ENCODE data around the gene GNB4. TPM values are rescaled to one million over a fixed set of nuclear protein-coding genes. Genes with fewer than 3 reads are reported as not detected.

GNB4 gene
- total RNA-seq, 1 experiment from 2014 or later, result 83.3 TPM

DNA sequence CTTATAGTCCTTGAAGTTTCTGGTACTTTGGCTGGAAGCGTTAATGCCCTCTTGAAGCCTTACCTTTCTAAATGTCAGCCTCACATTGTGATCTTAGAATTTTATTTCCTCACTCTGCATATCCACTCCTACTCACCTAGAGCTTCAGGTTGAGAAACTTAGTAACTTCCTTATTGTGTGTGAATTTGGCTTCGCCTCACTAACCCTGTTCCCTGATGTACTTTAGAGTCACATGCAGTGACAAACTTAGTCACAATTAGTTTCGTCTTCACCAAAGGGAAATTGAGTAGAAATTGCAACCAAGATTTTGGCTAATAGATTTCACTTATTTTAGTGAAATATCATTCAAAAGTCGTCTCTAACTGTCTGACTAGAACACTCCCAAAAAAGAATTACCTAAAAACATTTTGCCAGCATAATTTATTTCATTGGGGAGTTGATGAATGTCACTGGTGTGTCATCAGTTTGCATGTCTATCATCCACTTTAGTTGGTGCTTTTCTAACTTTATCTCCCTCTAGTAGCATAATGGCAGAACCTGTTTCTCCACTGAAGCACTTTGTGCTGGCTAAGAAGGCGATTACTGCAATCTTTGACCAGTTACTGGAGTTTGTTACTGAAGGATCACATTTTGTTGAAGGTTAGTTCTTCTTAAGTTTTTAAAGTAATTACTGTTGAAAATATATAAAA is 102.8 kb downstream of the GNB4 start:
- H3K36me3 ChIP-seq (ENCODE audit: insufficient read depth, low read length, poor library complexity, severe bottlenecking), result peaks cover 29% of the 10 kb centered on the region
- H3K9me3 ChIP-seq (ENCODE audit: low read depth, low read length, poor library complexity, severe bottlenecking), result no peaks in the 10 kb centered on the region
- DNase-seq (ENCODE audit: low spot score), result peak; percentile 2
- TSS peak; percentile 78 for BruUV-seq (replicated peaks)
- peak overlapping the region; percentile 80 for H3K4me3 ChIP-seq (ENCODE audit: low read depth, low read length, poor library complexity, severe bottlenecking)
- no peaks in the 10 kb centered on the region for H3K27me3 ChIP-seq (replicated peaks; ENCODE audit: insufficient read depth, low read depth, low read length, poor library complexity)
- TF ChIP-seq, protein P1, sequence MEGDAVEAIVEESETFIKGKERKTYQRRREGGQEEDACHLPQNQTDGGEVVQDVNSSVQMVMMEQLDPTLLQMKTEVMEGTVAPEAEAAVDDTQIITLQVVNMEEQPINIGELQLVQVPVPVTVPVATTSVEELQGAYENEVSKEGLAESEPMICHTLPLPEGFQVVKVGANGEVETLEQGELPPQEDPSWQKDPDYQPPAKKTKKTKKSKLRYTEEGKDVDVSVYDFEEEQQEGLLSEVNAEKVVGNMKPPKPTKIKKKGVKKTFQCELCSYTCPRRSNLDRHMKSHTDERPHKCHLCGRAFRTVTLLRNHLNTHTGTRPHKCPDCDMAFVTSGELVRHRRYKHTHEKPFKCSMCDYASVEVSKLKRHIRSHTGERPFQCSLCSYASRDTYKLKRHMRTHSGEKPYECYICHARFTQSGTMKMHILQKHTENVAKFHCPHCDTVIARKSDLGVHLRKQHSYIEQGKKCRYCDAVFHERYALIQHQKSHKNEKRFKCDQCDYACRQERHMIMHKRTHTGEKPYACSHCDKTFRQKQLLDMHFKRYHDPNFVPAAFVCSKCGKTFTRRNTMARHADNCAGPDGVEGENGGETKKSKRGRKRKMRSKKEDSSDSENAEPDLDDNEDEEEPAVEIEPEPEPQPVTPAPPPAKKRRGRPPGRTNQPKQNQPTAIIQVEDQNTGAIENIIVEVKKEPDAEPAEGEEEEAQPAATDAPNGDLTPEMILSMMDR (conservative IDR thresholded peaks at IDR 0.05; ENCODE audit: low read depth, low read length), result no peak
- TF ChIP-seq EZH2 (IDR thresholded peaks at IDR 0.05; ENCODE audit: borderline replicate concordance, low read depth, low read length, poor library complexity, severe bottlenecking), result no peak
- peaks cover 3% of the 10 kb centered on the region for H3K4me1 ChIP-seq (ENCODE audit: insufficient read depth, low read length, poor library complexity, severe bottlenecking)
- ChIA-PET POLR2A (ENCODE audit: low non-redundant PET) (no interaction called here), CTCF (interaction anchor here (0.6 kb wide), 1 partner anchor 301 kb away, joined by 3 read pairs; no protein-coding TSS in a partner anchor)
- intact Hi-C loops (cut with micrococcal nuclease; ENCODE audit: unreplicated experiment), result no loop called here
- H3K27ac ChIP-seq (ENCODE audit: low read depth, low read length, poor library complexity, severe bottlenecking), result peak overlapping the region; percentile 77

DNA sequence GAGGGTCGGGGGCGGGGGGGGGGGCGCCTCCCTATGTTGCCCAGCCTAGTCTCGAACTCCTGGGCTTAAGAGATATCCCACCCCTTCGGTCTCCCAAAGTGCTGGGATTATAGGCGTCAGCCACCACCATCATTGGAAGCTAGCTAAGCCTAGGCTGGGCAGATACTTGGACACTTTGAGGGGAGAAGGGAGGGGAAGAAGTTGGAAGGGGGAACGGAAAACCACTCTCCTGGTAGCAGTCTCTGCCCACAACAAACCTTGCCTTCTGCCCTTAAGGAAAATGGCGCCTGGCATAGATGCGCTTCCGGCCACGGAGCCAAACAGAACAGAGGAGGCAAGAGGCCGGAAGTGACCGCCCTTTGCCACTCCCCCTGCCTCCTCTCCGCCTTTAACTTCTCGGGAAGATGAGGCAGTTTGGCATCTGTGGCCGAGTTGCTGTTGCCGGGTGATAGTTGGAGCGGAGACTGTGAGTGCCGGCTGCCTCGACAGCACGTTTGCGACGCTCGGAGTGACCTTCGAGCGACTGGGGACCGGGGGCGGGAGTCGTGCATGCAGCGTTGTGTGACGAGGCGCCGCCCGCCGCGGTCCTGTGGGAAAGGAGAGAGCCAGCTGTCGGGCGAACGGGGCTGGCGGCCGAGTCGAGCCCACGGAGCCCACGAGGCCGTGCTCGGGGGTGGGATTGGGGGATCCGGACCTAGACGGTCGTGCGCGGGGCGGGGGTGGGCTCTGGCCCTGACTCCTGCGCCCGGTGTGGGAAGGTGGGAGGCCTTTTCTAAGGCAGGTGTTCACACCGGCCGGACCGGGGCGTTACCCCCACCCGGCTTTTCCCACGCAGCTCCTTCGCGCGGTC is 103.7 kb downstream of the GNB4 start, which contains the start of gene MFN1:
Gene MFN1, plus strand, starts transcription at position 365 of the 850 bp plus-strand sequence. CDS start 1,143 bp downstream, outside the sequence.
- H3K4me3 ChIP-seq (ENCODE audit: low read depth, low read length, poor library complexity, severe bottlenecking), result peak within 1 kb of the TSS; percentile 80
- TF ChIP-seq EZH2 (IDR thresholded peaks at IDR 0.05; ENCODE audit: borderline replicate concordance, low read depth, low read length, poor library complexity, severe bottlenecking), result no peak
- TF ChIP-seq, protein P1 (conservative IDR thresholded peaks at IDR 0.05; ENCODE audit: low read depth, low read length), result no peak
- H3K27me3 ChIP-seq (replicated peaks; ENCODE audit: insufficient read depth, low read depth, low read length, poor library complexity), result no peaks in the 10 kb centered on the region
- peak within 1 kb of the TSS; percentile 77 for H3K27ac ChIP-seq (ENCODE audit: low read depth, low read length, poor library complexity, severe bottlenecking)
- no peaks in the 10 kb centered on the region for H3K9me3 ChIP-seq (ENCODE audit: low read depth, low read length, poor library complexity, severe bottlenecking)
- POLR2A ChIA-PET (ENCODE audit: low non-redundant PET), result no interaction called here
- DNase-seq (ENCODE audit: low spot score), result peak; percentile 98
- CTCF ChIA-PET, result interaction anchor here (0.6 kb wide), 1 partner anchor 302 kb away, joined by 3 read pairs; no protein-coding TSS in a partner anchor
- H3K36me3 ChIP-seq (ENCODE audit: insufficient read depth, low read length, poor library complexity, severe bottlenecking), result peaks cover 28% of the 10 kb centered on the region
- no TSS peak for BruUV-seq (replicated peaks)
- intact Hi-C loops (cut with micrococcal nuclease; ENCODE audit: unreplicated experiment), result no loop called here
- peaks cover 3% of the 10 kb centered on the region for H3K4me1 ChIP-seq (ENCODE audit: insufficient read depth, low read length, poor library complexity, severe bottlenecking)

Other genes starting within 250 kb of the GNB4 start
- 3.5 and 4.3 TPM in 2 replicates for gene KCNMB3, start 200.4 kb downstream of the GNB4 start, total RNA-seq (2021)
- gene ZNF639, start 128.4 kb downstream of the GNB4 start, total RNA-seq (2021), result 46.8 and 47.4 TPM in 2 replicates
- 59.0 TPM in 2 replicates for gene MFN1, start 103.8 kb downstream of the GNB4 start, total RNA-seq (2021)
- 140 and 153 TPM in 2 replicates for gene ACTL6A, start 111.5 kb upstream of the GNB4 start, total RNA-seq (2021)
- 84.6 and 88.0 TPM in 2 replicates for gene MRPL47, start 153.2 kb upstream of the GNB4 start, total RNA-seq (2021)
- 96.2 and 109 TPM in 2 replicates for gene NDUFB5, start 153.3 kb upstream of the GNB4 start, total RNA-seq (2021)
- 33.0 and 37.4 TPM in 2 replicates for gene USP13, start 201.6 kb upstream of the GNB4 start, total RNA-seq (2021)